Measurements from ENCODE around the gene PARM1.

The PARM1 gene

GRCh38 chr4:74996996-74997395 is 64.1 kb downstream of the PARM1 start:
- no peak for DNase-seq

GRCh38 chr4:74997948-74998729 is 65.2 kb downstream of the PARM1 start:
- DNase-seq = no peak

GRCh38 chr4:74999714-75000309 is 66.9 kb downstream of the PARM1 start:
- DNase-seq = no peak

GRCh38 chr4:75001871-75002270 is 69.0 kb downstream of the PARM1 start:
- no peak for DNase-seq

- no peak for DNase-seq
Observed at GRCh38 chr4:75002381-75002780, 69.5 kb downstream of the PARM1 start.

GRCh38 chr4:75003979-75004378 is 71.1 kb downstream of the PARM1 start:
- no peak for DNase-seq

GRCh38 chr4:75004755-75005668 is 72.1 kb downstream of the PARM1 start:
- no peak for DNase-seq

- no peak for DNase-seq
Observed at GRCh38 chr4:75005727-75006126, 72.8 kb downstream of the PARM1 start.

GRCh38 chr4:75007891-75008290 is 75.0 kb downstream of the PARM1 start:
- DNase-seq = no peak

GRCh38 chr4:75009138-75009537 is 76.2 kb downstream of the PARM1 start:
- no peak for DNase-seq

GRCh38 chr4:75011131-75011795 is 78.3 kb downstream of the PARM1 start:
- no peak for DNase-seq

GRCh38 chr4:75015627-75016026 is 82.7 kb downstream of the PARM1 start:
- no peak for DNase-seq

- no peak for DNase-seq
Observed at GRCh38 chr4:75016472-75016871, 83.6 kb downstream of the PARM1 start.

- DNase-seq = no peak
Observed at GRCh38 chr4:75018811-75019479, 86.0 kb downstream of the PARM1 start.

GRCh38 chr4:75025431-75025830 is 92.5 kb downstream of the PARM1 start:
- no peak for DNase-seq

- no peak for DNase-seq
Observed at GRCh38 chr4:75028196-75028854, 95.4 kb downstream of the PARM1 start.

GRCh38 chr4:75030028-75030427 is 97.1 kb downstream of the PARM1 start:
- DNase-seq = no peak

- DNase-seq = no peak
Observed at GRCh38 chr4:75030649-75031235, 97.8 kb downstream of the PARM1 start.

- no peak for DNase-seq
Observed at GRCh38 chr4:75031775-75032174, 98.9 kb downstream of the PARM1 start.

GRCh38 chr4:75034523-75034922 is 101.6 kb downstream of the PARM1 start:
- no peak for DNase-seq

- no peak for DNase-seq
Observed at GRCh38 chr4:75035321-75035720, 102.4 kb downstream of the PARM1 start.

Measured in activated effector memory CD4-positive, alpha-beta T cell treated with Interleukin-2 at 50 U/mL for 16 hours (primary cell).